IPS-18c (cell line): ENCODE results near the gene CARHSP1.
"Not testable (repeated sequence)": the region's sequence is repeated elsewhere in the genome, so short reads cannot be mapped to it uniquely, and the experiment has no call there.

ENCODE experiments used
- H3K4me3 ChIP-seq: 2 replicates; pipeline ENCODE4 v1.7.0; 2013; ENCODE audit warnings: low read depth, mild to moderate bottlenecking, low read length, moderate library complexity; ENCODE audit not compliant: insufficient read depth
- H3K9me3 ChIP-seq: one replicate; pipeline ENCODE4 v1.6.1; 2013; ENCODE audit warnings: mild to moderate bottlenecking, low read length, moderate library complexity; ENCODE audit not compliant: control insufficient read depth, insufficient read depth

Gene CARHSP1

DNA sequence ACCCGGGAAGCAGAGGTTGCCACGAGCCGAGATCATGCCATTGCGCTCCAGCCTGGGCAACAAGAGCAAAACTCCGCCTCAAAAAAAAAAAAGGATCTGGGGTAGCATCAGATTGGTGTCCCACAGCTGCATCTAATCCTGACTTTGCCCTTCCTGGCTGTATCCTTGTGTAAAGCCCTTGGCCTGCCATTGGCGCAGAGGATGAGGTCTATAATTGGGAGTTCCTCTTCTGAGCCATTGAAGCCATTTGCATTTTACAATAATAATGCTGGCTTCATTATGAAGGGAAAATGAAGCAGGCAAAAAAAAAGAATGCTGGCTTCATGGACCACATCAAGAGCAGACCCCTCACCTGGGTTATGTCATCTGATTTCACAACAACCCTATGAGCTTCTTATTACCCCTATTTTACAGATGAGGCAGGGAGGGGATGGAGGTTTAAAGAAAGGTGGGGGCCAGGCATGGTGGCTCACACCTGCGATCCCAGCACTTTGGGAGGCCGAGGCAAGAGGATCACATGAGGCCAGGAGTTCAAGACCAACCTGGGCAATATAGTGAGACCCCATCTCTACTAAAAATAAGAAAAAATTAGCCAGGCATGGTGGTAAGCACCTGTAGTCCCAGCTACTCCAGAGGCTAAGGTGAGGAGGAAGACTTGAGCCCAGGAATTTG is 12.2 kb upstream of the CARHSP1 start:
- Histone ChIP-seq H3K9me3 (no peaks in the 10 kb centered on the region), H3K4me3 (no peak overlapping the region)

DNA sequence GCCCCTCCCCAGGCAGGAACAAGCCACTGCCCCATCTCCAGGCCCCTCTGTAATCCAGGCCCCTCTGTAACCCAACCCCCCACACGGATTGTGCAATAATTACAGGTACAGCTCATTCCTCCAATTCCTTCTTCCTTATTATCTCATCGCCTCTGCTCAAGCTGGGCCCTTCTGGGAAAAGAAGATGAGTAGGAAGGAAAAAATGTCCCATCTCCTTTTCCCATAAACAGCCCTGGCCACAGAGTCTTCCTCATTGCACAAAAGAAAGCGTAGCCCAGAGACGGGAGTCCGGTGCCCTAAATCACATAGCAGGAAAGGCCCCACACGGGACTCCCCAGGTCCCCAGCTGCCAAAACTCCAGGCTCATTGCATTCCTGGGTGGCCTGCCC is 9.7 kb upstream of the CARHSP1 start:
- H3K4me3 ChIP-seq = no peak overlapping the region
- H3K9me3 ChIP-seq = no peaks in the 10 kb centered on the region

DNA sequence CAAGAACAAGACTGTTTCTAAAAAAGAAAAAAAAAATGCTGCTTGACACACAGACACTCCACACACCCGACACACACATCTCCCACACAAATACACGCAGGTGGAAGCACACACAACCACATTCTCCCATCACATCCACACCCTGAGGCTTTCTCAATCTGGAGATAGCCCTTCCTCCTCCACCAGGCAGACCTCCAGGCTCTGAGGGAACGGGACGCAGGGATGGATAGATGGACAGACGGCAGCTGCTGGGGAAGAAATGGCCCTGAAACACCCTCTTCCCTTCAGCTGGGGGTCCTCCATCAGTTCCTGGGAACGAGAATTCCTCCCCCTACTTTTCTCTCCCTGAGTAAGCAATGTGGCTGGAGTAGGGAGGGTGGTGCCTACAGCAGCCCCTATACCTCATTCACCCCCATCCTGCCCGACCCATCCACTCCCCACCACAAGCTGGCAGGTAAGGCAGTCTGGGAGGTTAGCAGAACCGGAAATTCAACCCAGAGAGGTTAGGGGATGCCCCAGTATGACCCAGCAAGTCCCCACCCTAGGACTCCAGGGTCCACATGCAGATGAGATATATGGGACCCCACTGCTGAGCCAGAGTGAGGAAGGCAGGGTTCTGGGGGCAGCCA is 9.2 kb upstream of the CARHSP1 start:
- Histone ChIP-seq H3K4me3 (0 out of 2 replicates have a peak overlapping the region, but pooled peaks have one; percentile 20), H3K9me3 (no peaks in the 10 kb centered on the region)

DNA sequence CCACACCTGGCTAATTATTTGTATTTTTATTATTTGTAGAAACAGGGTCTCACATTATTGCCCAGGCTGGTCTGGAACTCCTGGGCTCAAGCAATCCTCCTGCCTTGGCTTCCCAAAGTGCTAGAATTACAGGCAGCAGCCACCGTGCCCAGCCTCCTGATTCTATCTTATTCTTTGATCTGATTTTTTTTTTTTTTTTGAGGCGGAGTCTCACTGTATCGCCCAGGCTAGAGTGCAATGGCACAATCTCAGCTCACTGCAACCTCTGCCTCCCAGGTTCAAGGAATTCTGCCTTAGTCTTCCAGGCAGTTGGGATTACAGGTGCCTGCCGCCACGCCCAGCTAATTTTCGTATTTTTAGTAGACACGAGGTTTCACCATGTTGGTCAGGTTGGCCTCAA is 6.5 kb upstream of the CARHSP1 start:
- not testable (repeated sequence) for H3K4me3 ChIP-seq, H3K9me3 ChIP-seq

DNA sequence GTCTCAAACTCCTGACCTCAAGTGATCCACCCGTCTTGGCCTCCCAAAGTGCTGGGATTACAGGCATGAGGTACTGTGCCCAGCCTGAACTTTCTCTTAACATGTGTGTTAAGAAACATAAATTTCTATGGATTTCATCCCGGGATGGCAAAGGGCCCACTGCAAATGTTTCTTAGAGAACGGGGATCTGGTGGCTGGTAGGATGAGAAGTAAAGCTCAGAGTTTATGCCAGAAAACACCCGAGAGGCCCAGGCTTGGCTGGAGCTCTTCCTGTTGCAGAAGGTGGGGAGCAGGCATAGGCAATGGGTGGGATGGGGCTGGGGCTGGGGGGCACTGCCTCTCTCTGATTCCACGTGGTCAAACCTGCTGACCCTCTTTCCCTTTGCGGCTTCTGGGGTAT is 5.6 kb upstream of the CARHSP1 start:
- no peaks in the 10 kb centered on the region for H3K9me3 ChIP-seq

DNA sequence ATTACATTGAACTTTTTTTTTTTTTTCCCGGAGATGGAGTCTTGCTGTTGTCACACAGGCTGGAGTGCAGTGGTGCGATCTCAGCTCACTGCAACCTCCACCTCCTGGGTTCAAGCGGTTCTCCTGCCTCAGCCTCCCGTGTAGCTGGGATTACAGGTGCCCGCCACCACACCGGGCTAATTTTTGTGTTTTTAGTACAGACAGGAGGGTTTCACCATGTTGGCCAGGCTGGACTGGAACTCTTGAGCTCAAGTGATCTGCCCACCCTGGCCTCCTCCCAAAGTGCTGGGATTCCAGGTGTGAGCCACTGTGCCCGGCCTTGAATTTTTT is 5.0 kb upstream of the CARHSP1 start:
- H3K4me3 ChIP-seq, H3K9me3 ChIP-seq: not testable (repeated sequence)

More for the DNA sequence above, 5.6 kb upstream of the CARHSP1 start:
- no peak overlapping the region for H3K4me3 ChIP-seq

DNA sequence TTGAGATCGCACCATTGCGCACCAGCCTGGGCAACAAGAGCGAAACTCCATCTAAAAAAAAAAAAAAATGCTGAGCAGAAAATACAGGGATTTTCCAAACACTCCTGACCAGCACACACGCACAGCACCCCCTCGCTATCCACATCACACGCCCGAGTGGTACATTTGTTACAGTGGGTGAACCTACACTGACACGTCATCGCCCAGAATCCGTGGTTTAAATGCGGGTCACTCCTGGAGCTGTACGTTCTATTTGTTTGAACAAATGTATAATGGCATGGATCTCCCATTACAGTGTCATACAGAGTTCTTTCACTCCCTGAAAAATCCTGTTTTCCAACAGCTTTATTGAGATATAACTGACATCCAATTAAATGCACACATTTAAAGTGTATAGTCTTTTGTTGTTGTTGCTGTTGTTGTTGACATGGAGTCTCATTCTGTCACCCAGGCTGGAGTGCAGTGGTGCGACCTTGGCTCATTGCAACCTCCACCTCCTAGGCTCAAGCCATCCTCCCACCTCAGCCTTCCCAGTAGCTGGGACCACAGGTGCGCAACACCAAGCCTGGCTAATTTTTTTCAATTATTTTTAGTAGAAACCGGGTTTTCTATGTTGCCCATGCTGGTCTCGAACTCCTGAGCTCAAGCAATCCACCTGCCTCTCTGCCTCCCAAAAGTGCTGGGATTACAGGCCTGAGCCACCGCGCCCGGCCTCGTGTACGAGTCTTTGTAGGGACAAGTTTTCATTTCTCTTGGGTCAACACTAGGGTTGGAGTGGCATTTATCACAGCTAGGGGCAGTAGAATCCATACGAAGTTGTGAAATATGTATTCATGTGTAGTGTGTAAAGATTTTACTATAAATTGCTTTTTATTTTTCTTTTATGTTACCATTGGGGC is 4.4 kb upstream of the CARHSP1 start:
- Histone ChIP-seq H3K4me3 (no peak overlapping the region), H3K9me3 (no peaks in the 10 kb centered on the region)

DNA sequence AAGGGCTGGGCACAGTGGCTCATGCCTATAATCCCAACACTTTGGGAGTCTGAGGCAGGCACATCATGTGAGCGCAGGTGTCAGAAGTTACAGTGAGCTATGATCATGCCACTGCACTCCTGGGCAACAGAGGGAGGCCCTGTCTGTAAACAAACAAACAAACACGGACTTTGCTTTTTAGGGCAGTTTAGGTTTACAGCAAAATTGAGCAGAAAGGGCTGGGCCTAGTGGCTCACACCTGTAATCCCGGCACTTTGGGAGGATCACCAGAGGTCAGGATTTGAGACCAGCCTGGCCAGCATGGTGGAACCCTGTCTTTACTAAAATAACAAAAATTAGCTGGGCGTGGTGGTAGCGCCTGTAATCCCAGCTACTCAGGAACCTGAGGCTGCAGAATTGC is 3.3 kb upstream of the CARHSP1 start:
- Histone ChIP-seq H3K4me3 (no peak overlapping the region), H3K9me3 (no peaks in the 10 kb centered on the region)

DNA sequence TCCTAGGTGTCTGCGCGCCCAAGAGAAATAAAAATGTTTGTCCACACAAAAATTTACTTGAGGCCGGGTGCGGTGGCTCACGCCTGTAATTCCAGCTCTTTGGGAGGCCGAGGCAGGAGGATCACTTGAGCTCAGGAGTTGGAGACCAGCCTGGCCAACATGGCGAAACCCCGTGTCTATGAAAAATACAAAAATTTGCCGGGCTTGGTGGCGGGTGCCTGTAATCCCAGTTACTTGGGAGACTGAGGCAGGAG is 1.1 kb upstream of the CARHSP1 start:
- H3K9me3 ChIP-seq, H3K4me3 ChIP-seq: not testable (repeated sequence)

DNA sequence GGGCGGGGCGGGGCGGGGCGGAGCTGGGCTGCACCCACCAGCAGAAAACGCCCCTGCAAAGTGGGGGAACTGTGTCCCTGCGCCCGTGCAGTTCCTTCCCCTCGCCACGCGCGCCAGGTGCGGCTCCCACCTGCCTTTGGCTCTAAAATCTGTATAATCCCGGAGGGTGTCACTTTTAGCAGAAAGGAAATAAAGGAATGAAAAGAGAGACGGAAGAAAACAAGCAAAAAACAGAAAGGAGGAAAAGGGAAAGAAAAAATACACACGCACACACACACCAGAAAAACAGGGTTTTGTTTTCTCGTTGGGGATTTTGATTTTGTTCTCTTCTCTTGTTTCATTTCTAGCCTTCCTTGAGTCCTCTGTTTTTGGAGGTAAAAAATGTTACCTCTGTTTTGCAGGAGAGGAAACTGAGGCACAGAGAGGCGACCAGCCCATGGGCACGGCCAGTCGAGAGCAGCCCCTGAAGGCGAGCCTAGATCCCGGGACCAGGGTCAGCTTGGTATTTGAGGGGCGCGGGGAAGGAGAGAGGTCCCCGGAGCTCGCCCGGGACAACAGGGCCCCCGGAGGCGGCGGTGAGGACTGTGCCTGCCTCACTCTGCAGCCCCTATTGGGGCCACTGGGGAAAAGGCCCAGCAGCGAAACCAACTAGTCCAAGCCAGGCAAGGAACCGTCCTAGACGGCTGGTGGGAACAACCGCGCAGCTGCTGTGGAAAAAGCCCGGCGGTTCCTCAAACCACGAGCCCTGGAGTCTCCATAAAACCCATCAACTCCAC is 594 bp upstream of the CARHSP1 start:
- Histone ChIP-seq H3K9me3 (no peaks in the 10 kb centered on the region), H3K4me3 (peak overlapping the region; percentile 59)

DNA sequence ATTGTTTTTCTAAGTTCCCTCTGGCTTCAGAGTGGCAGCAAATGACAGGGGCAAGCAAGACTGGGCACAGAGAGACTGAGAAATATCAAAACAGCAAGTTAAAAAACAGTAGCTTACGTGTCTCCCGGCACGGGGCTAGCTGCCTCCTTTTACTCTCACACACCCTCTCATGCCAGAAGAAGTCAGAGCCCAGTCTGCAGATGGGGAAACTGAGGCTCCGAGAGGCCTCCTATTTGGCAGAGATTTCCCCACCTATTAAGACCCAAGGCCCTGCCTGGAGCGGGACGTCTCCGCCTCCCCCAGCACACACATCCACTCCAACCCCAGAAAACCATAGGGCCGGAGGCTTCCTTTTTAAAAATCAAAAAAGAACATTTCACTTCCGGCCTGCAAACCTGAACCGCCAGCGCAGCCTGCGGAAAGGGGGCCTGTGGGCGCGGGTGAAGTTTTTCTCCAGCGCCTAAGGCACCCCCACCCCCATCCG is 832 bp downstream of the CARHSP1 start:
- no peaks in the 10 kb centered on the region for H3K9me3 ChIP-seq
- peak overlapping the region; percentile 69 for H3K4me3 ChIP-seq

DNA sequence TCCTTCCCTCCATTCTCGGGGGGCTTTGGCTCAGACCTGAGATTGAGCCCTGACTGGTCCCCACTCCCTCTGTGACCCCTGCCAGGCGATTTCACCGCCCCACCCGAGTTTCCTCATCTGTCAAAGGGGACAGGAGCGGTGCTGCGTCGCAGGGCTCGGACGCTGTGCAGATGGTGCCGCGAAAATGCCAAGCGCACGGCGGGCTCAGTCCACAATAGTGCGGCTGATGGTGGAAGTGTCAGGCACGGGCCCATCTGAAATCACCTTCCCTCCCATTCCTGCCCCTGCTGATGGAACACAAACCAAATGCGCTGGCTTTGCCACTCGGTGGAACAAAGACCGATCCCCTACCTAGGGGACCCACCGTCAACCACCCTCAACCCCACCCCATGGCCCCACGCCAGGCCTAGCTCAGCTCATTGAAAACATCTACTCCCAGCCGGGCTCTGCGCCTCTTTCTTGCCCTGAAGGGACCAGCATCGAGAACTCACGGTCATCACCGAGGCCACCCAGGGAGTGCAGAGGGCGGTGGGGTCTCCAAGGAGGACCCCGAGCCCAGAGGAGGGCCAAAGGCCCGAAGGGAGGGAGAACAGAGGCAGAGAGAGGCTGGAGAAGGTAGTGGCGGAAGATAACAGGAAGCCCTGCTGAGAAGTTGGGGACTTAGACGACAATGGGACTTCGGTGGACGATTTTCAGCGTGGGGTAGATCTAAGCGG is 1.4 kb downstream of the CARHSP1 start:
- Histone ChIP-seq H3K9me3 (no peaks in the 10 kb centered on the region), H3K4me3 (peak overlapping the region; percentile 69)

DNA sequence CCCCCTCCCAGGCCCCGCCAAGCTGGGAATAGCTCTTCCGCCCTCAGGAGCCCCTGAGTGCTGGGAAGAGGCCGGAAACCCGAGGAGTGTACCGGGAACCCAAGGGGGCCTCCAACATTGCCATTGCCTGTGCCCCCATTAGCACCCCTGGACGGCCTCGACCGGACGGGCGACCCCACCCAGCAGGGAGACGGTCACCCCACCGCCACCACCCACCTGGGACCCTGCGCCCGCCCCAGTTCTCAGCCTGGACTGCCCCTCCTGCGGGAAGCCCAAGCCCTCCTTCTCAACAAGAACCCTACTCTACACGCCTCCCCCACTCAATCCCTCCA is 2.0 kb downstream of the CARHSP1 start:
- peak overlapping the region; percentile 69 for H3K4me3 ChIP-seq
- H3K9me3 ChIP-seq = no peaks in the 10 kb centered on the region

DNA sequence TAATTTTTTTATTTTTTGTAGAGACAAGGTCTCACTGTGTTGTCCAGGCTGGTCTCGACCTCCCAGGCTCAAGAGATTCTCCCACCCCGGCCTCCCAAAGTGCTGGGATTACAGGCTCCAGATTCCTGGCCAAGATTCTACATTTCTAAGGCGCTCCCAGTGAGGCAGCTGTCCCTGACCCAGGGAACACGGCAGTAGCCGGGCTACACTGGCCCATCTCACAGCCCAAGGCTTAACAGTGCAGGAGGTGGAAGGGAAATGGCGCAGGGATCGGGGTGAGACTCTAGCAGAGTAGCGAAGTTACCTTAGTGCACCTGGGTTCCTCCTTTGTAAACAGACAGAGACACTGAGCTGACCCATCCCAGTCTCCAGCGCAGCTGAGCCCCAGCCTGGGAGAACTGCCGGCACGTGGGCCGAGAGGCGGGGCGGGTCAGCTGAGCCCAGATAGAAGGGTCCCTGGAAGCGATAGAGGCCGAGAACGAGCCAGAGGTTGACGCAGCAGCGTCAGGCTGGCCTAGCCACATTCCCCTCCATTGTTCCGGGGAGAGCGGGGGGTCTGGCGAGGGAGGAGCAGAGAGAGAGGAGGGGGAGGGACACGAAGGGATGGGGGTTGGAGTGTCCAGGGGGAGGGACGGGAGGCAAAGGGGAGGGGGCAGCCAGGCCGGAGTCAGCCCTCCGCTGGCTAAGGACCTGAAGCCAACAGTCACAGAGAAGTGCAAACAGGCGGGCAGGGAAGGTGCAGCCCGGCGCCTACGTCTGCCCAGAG is 2.5 kb downstream of the CARHSP1 start:
- H3K9me3 ChIP-seq = no peaks in the 10 kb centered on the region
- peak overlapping the region; percentile 69 for H3K4me3 ChIP-seq

DNA sequence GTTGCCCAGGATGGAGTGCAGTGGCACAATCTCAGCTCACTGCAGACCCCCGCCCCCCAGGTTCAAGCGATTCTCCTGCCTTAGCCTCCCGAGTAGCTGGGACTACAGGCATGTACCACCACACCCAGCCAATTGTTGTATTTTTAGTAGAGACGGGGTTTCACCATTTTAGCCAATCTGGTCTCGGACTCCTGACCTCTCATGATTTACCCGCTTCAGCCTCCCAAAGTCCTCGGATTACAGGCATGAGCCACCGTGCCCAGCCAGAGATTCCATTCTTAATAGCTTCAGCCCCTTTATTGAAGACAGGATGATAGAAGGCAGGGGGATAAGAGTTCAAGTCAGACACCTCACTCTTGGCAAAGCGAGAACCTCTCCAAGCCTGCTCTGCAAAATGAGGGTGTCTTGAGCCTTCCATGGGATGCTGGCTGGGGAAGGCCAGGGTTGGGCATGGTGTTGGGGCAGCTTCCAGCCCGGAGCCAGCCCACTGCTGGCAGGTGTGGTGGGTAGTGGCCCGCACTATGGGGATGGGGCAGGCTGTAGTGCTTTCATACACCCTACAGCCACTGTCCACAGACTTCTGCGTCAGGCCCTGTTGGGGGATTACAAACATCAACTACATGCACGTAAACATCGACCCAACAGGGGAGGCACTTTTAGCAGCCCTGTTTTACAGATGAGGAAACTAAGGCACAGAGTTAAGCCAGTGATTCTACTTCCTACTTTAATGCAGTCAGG is 3.5 kb downstream of the CARHSP1 start:
- H3K4me3 ChIP-seq = peak overlapping the region; percentile 26; the same call in 1 of the 2 replicates

More for the DNA sequence above, 3.5 kb downstream of the CARHSP1 start:
- no peaks in the 10 kb centered on the region for H3K9me3 ChIP-seq
